Measurements from ENCODE around the gene KRT6A.
"Not testable (repeated sequence)": the region's sequence is repeated elsewhere in the genome, so short reads cannot be mapped to it uniquely, and the experiment has no call there.

The KRT6A gene

DNA sequence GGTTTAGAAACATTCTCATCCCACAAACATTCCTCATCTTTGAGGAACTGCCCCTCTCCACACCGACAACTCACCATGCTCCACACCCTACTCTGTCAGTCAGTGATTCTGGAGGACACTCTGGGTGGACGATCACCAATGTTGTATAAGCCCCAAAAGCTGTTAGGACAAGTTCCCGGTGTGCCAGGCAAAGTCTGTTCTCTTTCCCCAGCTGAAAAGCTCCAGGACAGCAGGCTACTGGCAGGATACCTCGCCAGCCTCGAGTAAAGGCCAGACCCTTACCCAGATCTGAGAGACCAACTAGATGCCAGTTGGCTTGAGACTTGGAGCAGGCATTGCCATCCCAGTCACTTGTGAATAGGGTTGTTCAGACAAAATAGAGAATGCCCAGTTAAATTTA lies 15.2 kb upstream of the KRT6A start:
- no peaks in the 10 kb centered on the region for H3K27me3 ChIP-seq
- no peak overlapping the region for H3K27ac ChIP-seq
- H3K36me3 ChIP-seq, result no peaks in the 10 kb centered on the region
- H3K4me3 ChIP-seq, result no peak overlapping the region
- intact Hi-C loops (cut with DNase I; ENCODE audit: low total_unique reads), result no loop called here
- no peak for DNase-seq
- peaks cover 0 to 3% (median 0%) of the 10 kb centered on the region in 4 donors for H3K4me1 ChIP-seq
- peaks cover 0 to 6% (median 0%) of the 10 kb centered on the region in 3 donors for H3K9me3 ChIP-seq
- TF ChIP-seq, protein P1, sequence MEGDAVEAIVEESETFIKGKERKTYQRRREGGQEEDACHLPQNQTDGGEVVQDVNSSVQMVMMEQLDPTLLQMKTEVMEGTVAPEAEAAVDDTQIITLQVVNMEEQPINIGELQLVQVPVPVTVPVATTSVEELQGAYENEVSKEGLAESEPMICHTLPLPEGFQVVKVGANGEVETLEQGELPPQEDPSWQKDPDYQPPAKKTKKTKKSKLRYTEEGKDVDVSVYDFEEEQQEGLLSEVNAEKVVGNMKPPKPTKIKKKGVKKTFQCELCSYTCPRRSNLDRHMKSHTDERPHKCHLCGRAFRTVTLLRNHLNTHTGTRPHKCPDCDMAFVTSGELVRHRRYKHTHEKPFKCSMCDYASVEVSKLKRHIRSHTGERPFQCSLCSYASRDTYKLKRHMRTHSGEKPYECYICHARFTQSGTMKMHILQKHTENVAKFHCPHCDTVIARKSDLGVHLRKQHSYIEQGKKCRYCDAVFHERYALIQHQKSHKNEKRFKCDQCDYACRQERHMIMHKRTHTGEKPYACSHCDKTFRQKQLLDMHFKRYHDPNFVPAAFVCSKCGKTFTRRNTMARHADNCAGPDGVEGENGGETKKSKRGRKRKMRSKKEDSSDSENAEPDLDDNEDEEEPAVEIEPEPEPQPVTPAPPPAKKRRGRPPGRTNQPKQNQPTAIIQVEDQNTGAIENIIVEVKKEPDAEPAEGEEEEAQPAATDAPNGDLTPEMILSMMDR (IDR thresholded peaks at IDR 0.05), result no peak

DNA sequence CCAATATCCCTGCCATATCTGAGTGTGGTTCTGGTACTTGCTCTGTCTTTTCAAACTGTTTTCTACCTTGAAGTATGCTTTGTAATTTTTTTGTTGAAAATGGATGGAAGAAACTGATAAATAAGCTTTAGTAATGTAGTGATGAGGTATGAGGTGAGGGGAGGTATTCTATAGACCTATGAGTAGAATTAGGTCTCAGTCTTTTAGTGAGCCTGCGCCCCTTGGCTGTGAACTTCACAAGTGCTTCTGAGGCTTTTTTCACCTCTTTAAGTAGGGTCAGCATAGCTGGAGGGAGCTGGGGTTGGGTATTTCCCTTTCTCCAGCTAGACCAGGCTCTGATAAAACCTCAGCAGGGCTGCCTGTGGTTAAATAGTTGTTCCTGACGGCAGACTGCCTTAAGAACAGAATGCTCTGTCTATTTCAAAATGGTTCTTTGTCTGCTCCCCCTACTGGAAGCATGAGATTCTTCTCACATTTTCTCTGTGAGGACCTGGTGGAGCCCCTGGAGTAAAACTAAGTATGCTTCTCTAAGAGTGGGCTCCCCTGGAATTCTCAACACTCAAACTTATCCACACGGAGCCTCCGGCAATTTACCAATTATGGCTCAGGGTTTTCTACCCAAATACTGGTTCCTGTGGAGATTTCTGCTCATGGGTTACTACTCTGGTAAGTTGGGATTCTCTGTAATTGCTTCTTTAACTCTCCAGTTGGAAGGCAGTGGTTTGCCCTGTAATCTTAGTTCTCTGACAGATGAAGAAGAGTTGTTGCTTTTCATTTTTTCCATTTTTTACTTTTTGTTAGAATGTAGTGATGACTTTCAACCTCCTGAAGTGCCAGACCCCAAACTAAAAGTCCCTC lies 14.0 kb upstream of the KRT6A start:
- intact Hi-C loops (cut with DNase I; ENCODE audit: low total_unique reads), result no loop called here
- no peaks in the 10 kb centered on the region for H3K27me3 ChIP-seq
- no peak for DNase-seq
- peaks cover 0 to 6% (median 0%) of the 10 kb centered on the region in 3 donors for H3K9me3 ChIP-seq
- H3K27ac ChIP-seq, result no peak overlapping the region
- H3K4me1 ChIP-seq, result peaks cover 0 to 3% (median 0%) of the 10 kb centered on the region in 4 donors
- TF ChIP-seq, protein P1 (IDR thresholded peaks at IDR 0.05), result peak; percentile 43 to 49
- H3K36me3 ChIP-seq, result no peaks in the 10 kb centered on the region
- no peak overlapping the region for H3K4me3 ChIP-seq

DNA sequence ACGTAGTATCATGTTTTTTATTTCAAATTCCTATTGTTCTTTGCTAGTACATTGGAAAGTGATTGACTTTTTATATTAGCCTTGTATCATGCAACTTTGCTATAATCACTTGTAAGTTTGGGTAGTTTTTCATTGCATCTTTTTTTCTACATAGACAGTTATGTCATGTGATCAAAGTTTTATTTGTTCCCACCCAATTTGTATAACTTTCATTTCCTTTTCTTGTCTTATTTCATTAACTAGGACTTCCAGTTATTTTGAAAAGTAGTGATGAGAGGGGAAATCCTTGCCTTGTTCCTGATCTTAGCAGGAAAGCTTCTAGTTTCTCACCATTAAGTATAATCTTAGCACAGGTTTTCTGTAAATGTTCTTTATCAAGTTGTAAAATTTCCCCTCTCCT lies 9.8 kb upstream of the KRT6A start:
- no peak for DNase-seq
- Histone ChIP-seq H3K4me3 (no peak overlapping the region), H3K36me3 (no peaks in the 10 kb centered on the region), H3K27ac (no peak overlapping the region), H3K9me3 (no peaks in the 10 kb centered on the region), H3K4me1 (peaks cover 0 to 3% (median 0%) of the 10 kb centered on the region in 4 donors), H3K27me3 (no peaks in the 10 kb centered on the region)
- TF ChIP-seq, protein P1 (IDR thresholded peaks at IDR 0.05), result no peak
- intact Hi-C loops (cut with DNase I; ENCODE audit: low total_unique reads), result no loop called here

DNA sequence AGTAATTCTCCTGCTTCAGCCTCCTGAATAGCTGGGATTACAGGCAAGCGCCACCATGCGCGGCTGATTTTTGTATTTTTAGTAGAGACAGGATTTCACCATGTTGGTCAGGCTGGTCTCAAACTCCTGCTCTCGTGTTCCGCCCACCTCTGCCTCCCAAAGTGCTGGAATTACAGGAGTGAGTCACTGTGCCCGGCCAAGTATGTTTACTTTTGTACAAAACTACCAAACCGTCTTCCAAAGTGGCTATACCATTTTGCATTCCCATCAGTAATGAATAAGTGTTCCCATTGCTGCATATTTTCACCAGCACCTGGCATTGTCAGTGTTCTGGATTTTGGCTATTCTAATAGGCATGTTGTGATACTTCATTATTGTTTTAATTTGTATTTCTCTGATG lies 8.4 kb upstream of the KRT6A start:
- TF ChIP-seq, protein P1 (IDR thresholded peaks at IDR 0.05), result no peak

DNA sequence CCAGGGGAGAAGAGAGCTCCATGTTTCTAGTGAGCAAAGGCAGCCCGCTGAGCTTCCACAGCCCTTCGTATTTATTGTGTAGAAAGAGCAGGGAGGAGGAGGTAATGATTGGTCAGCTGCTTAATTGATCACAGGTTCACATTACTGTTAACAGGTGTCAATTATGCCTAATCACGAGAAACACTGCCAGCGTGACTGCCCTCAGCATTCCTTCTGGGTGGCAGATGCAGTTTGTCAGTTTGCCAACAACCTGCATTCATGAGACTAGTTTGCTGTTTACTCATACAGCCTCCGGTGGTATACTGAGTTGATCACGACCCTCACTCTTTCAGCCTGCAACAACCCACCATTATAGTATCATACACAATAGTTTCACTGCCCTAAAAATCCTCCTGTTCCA lies 7.5 kb upstream of the KRT6A start:
- H3K36me3 ChIP-seq; H3K4me1 ChIP-seq; H3K27ac ChIP-seq; H3K27me3 ChIP-seq; intact Hi-C loops (cut with DNase I; ENCODE audit: low total_unique reads); H3K9me3 ChIP-seq; H3K4me3 ChIP-seq; DNase-seq: not testable (repeated sequence)

More for the DNA sequence above, 8.4 kb upstream of the KRT6A start:
- Histone ChIP-seq H3K27me3 (no peaks in the 10 kb centered on the region), H3K4me1 (no peaks in the 10 kb centered on the region), H3K36me3 (no peaks in the 10 kb centered on the region), H3K27ac (no peak overlapping the region), H3K9me3 (no peaks in the 10 kb centered on the region), H3K4me3 (no peak overlapping the region)
- intact Hi-C loops (cut with DNase I; ENCODE audit: low total_unique reads), result no loop called here
- no peak for DNase-seq

DNA sequence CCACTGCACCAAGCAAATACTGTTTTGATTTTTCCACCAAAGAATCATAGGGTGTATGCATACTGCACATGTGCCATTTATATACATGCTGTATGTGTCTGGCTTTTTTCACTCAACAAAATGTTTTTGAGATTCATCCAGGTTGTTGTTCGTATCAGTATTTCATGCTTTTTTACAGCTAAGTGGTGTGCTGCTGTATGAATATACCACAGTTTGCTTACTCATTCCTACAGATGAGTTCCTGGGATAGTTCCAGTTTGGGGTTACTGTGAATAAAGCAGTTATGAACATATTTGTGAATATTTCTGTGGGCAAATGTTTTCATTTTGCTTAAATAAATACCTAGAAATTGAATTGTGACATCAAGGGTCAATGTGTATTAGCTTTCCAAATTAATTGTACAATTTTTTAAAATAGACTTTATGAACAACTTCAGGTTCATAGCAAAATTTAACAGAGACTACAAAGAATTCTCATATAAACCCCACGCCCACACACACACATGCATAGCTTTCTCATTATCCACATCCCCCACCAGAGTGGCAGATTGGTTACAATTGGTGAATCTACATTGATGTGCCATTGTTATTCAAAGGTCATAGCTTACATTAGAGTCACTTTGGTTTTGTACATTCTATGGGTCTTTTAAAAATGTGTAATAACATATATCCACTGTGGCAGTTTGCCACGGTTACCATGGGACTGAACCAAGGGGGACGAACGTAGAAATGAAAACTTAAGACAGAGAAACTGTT lies 6.9 kb upstream of the KRT6A start:
- no peak overlapping the region for H3K27ac ChIP-seq
- intact Hi-C loops (cut with DNase I; ENCODE audit: low total_unique reads), result no loop called here
- no peak overlapping the region for H3K4me3 ChIP-seq

More for the DNA sequence above, 6.9 kb upstream of the KRT6A start:
- TF ChIP-seq, protein P1 (IDR thresholded peaks at IDR 0.05), result no peak
- peaks cover 0 to 3% of the 10 kb centered on the region in 2 donors for H3K27me3 ChIP-seq
- no peaks in the 10 kb centered on the region for H3K36me3 ChIP-seq
- H3K4me1 ChIP-seq, result peaks cover 0 to 5% (median under 1%) of the 10 kb centered on the region in 4 donors
- no peaks in the 10 kb centered on the region for H3K9me3 ChIP-seq
- DNase-seq, result no peak

All from tibial artery (tissue), 4 donors.